HG03378 (cell line): ENCODE measurements around the gene CHD8.

Experiments
- ATAC-seq: cut with Tn5 transposase; IDR thresholded peaks from one replicate; pipeline ENCODE4 v1.9.1; 2021; ENCODE audit warnings: mild to moderate bottlenecking, moderate library complexity; ENCODE audit not compliant: unreplicated experiment

Gene CHD8

DNA sequence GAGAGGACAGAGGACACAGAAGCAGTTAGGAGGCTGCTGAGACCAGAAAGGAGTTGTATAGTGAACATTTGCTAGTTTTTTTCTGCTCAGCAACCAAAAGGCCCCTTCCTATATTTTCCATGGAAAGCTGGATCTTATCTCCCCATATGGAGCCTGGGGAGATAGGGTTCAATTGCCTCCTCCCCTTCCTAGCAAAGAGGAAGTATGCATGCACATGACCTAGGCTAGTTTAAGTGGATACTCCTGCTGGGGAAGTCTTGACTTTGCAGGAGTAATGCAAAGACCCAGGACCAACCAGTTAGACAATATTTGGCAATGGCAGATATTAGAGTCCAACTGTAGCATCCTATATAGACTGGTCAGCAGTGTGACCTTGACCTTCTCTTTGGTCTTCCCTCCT, 15.1 kb downstream of the CHD8 start:
- no peak for ATAC-seq

DNA sequence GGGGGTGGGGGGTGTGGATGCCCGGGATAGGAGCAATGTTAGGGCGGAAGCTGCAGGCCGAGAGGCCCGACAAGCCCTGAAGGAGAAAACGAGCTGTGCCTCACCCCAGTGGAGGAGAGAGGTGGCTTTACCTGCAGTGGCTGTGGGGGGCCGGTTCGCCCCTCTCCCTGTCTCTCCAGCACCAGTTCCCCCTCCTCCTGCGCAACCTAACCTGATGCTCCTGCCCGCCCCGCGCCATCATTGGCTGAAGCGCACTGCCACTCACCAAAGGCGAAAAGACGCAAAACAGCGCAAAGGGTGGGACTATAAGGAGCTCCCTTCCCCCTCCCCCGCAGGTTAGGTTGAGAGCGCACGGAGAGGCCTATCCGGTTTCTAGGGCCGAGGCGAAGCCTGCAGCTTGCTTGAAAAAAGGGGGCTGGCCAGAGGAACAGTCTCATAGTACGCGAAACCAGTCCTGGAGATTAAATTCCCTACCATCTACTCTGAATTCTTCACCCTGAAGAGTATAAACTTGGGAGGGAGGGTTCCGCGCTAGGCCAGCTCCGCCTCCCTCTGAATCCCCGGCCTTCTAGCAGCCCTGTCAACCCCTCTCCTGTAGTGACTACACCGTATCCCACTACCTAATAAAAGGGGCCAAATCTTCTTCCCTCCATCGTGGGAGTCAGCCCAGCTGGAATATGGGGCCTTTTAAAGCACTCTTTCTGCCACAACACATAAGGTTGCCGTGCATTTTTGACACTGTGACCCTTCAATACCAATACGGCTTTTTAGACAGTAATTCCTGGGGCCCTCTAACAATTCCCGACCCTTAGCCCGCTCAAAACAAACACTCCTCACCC, 18.6 kb downstream of the CHD8 start:
- peak; percentile 97 for ATAC-seq

DNA sequence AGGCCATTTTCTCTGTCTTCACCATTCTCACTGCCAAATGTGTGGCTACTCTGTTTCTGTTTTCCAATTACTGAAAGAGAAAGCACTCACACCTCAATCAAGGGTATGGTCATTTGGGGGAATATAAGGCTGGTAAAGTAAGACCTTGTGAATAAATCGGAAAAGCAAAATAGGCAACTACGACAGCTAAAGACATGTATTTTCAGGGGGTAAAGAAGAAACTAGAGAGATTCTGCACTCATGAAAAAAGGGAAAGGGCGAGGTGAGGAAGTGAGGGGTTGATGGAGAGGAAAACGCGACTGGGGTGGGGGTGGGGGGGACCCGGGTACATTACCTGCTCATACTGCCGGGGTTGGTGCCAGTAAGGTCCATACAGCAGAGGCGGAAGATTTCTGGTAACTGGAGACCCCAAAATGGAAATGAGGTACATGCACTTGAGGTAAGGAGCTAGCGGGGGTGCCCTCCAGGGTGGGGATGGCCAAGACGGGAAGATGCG, 19.3 kb downstream of the CHD8 start:
- ATAC-seq, result no peak

DNA sequence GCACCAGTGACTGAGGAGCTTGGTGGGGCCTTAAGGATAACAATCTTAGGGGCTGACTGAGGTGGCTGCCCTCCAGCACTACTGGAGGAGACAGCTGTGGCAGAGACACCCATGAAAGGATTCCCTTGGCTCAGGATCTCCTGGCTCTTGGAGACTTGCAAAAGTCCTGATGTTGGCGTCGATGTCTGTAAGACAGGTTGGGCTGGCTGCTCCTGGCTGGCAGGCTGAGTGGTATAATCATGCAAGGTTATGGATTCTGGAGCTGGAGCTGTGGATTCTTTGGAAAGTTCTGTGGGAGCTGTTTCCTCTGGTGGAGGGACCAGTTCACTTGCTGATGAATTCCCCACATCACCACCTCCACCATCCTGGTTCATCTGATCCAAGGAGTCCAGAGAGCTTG, 24.8 kb downstream of the CHD8 start:
- ATAC-seq, result no peak

DNA sequence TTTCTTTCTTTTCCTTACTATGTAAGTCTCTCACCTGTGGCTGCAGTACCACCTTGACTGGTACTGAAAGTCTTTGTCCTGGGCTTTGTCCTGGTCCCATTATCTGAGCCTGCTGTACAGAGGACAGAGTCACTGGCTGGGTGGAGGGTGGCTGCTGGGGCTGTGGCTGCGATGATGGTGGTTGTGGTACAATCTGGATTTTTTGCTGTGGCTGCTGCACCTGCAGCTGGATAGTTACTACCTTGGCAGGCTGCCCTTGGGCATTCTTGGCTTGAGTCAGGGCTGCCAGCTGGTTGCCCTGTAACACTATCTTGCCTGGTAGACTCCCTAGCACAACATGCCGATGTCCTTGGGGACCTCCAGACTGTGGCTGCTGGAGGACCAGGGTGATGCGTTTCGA, 27.0 kb downstream of the CHD8 start:
- no peak for ATAC-seq

DNA sequence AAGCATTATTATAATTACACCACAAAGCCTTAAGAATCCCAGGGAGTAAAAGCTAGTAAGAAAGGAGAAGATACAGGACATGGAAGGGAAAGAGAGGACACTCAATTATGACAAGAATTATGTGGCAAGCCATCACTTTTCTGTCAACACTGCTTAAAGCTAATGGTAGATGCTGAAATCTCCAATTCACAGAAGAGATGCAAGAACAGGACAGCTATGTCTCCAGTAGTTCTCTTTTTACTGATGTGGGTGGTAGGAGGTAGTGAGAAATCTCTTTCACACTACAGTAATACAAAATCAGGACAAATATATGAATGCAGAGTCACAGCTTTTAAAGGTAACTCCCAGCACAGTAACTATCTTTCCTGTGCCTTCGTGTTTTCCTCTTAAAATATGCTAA, 29.2 kb downstream of the CHD8 start:
- no peak for ATAC-seq

DNA sequence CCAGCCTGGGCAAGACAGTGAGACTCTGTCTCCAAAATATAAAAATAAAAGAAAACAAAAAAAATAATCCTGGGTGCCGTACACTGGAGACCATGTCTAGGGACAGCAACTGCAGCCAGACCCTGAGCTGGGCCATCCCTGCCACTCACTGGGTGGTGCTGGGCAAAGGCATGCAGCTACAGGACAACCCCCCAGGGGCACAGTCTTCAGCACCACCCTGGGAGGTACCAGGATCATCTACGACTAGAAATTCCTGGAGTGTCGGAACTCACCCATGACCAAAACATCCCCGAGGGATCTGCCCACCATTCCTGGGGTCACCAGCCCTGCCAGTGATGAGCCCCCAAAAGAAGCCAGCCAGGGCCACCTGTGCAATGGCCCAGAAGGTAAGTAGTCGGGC, 36.4 kb downstream of the CHD8 start:
- ATAC-seq, result no peak

DNA sequence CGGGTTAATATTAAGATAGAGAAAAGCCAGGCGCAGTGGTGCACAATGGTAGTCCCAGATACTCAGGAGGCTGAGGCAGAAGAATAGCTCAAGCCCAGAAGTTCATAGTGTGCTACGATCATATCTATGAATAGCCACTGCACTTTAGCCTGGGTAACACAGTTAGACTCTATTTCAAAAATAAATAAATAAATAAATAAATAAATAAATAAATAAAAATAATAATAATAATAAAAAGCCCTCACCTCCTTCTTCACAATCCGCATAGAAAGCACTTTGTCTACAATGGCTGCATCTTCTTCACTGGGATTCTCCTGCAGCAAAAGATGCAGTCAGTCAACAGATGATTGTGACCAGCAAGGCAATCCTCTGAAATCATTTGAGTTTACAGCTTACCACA, 40.6 kb downstream of the CHD8 start:
- no peak for ATAC-seq

DNA sequence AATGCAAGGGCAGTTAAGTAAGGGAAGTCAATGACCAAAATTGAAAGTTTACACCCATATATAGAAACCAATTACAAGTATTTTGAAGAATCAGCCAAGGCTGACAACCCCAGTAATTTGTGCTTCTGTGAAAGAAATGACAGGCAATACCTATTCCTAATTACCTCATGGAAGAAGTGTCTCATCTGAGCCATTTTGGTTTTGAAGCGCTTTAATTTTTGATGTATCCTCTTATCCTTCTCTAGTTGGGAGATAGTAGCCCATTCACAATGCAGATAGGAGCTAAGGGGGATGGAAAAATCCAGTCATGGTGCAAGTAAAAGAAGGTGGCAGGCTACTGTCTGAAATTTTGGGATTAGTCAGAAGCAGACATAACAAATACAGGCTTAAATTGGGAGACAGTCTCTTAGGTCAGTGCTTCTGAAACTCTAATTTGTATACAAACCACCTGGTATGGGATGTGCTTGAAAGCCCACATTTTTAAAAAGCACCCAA, 41.7 kb downstream of the CHD8 start:
- no peak for ATAC-seq

DNA sequence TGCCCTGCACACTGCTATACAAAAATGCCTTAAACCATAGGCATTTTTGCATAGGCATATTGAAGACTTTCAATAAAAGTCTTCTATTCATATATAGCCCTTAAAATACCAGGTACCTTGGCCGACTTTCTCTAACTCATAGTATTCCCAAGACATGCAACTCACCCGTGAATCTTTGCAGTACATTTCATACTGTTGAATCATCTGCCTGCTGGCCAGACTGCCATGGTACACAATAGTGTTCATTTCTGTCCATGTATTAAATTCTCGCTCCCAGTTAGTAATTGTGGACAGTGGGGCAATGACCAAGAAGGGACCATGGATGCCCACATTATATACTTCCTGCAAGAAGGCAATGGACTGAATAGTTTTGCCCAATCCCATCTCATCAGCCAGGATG, 47.8 kb downstream of the CHD8 start:
- ATAC-seq, result no peak

DNA sequence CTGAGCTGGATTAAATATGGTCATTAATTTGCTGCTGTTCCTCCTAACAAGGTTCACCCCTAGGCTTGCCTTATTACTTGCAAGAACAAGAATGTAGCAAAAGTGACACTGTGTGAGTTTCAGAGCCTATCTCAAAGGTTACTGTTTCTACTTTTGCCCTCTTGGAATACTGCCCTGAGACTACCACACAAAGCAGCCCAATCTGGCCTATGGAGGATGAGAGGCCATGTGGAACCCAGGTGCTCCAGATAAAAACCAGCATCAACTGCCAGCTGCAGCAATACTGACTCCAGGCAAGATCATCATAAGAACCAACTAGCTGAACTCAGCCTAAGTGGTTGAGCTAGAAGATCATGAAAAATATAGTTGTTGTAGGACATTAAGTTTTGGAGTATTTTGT, 49.7 kb downstream of the CHD8 start:
- no peak for ATAC-seq

DNA sequence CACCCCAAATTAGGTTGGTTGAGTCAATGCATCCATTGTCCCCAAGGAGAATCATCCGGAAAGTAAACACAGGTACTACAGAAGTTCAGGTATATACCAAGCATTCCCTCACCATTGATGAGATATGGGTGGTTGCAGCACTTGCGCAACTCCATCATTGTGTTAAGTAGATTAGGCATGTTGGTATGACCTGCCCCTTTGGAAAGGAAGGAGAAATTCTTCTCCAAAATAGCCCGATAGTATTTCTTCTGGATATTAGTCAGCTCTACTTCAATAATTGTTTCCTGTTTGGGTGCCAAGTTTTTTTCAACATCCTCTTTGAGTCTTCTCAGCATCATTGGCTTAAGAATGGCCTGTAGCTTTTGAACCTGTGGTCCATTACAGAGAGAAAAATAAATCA, 50.8 kb downstream of the CHD8 start:
- ATAC-seq, result no peak

DNA sequence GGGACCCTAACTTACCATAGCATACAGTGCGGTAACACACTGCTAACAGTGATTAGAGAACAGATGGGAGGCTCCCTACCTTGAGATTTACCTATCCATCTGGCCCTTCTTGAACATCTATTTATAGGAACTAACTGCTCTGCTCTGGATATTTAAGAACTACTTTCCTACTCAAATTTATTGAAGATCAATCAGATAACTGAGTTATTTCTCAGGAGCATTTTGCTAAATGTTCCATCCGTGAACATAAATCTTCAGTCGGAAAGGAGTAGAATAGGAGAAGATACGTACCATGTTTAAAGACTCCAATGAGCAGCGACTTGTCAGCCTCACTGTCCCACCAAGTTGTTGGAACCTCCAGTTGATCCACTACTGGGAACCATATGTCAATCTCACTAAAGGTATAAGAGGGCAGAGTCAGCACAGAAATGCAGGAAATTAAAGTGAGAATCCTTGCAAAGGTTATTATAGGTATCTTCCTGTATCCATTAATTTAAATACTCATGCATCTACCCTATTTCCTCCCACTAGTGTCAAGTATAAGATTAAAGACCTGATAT, 56.5 kb downstream of the CHD8 start:
- no peak for ATAC-seq

DNA sequence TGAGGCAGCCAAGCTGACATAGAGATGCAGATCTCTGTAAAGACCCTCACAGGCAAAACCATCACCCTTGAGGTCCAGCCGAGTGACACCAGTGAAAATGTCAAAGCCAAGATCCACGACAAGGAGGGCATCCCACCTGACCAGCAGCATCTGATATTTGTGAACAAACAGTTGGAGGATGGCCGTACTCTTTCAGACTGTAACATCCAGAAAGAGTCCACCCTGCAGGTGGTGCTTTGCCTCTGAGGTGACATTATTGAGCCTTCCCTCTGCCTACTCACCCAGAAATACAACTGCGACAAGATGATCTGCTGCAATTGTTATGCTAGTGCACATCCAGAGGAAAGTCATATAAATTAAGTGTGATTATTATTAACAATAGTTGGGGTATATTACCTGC, 57.0 kb downstream of the CHD8 start:
- ATAC-seq, result no peak

DNA sequence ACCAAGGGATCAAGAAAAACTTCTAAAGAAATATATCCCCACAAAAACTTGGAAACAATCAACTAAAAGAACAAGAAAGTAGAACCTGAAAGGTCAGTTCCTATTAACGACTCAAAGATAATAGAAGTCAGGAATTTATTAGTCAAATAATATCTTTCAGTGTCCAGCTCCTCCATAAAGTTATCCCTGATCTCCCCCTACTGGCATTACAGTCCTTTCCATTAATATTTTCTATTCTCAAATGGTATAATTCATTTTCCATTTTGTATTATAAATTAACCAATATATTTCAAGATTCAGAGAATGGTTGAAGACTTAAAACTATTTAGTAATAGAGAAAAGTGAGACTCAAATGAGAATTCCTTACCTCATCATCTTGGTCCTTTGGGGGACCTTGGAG, 60.5 kb downstream of the CHD8 start:
- no peak for ATAC-seq

DNA sequence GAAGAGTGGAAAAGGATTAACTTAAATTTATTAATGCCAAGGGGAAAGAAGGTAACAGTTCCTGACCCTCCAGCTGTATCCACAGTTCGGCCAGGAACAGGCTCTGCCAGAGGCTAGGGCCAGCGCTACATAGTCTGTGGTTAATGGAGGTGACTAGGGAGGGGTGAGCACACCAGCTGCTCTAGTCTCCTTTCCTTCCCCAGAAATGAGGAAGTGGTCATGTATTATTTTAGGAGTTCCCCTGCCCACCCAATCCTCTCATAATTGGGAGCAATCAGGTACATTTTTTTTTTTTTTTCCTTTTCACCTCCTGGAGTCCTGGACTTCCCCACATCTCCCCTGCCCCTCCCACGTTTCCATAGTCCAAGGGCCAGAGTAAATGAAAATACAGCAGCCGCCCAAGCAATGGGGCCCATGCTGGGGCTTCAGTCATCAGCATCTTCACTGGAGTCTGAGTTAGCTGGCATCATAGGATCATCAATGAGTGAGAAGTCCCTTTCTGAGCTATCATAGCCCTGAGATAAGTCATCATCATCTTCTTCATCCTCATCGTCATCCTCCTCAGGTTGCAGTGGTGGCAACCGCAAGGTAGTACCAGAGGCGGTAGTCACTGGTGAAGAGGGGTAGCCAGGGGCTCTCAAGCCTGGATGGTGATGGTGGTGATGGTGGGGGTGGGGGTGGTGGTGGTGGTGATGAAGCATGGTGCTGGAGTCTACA, 70.6 kb downstream of the CHD8 start:
- no peak for ATAC-seq

DNA sequence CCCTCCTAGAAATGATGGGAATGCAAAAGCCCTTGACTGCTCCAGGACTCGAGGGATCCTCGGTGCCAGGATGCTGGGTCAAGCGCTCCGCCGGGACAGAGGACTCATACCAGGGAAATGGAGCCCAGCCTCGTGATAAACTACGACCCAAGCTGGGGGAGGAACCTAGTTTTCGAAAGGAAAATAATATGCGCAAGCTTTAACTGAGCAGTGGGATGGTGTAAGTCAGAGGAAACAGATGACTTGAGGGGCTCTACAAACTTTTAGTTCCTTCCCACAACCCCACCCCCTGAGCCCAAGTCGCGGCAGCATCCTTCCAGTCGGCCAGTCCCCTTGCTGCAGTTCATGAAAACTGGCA, 71.5 kb downstream of the CHD8 start:
- peak; percentile 33 for ATAC-seq

DNA sequence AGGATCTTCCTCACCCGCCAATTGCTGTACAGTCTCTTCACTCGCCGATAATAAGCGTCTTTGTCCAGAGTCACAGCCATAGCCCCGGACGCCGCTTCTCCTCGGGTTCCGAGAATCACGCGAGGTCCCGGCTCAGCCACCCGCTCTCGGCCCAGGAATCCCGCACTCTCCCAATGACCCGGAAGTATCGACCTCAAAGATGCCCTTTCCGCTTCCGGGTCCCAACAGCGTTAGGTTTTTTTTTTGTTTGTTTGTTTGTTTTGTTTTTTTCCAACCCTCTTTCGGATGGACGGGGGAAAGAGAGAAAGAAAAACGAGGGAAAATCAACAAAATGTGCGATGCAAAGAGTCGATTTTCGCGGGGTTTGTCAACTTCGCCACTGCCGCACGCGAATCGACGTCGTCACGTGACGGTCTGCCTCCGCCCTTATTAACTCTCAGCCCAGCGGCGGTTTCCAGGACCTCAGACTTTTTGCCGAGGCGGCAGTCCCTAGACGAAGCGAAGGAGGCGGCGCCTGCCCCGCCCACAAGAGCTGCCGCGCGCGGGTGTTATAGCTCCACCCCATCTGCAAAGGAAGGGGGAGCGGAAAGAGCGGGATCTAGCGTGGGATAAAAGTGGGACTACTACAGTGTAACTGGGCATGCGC, 72.0 kb downstream of the CHD8 start, which contains the start of gene SUPT16H:
SUPT16H (minus strand) TSS at position 172 of the 646 bp plus-strand sequence; CDS start at position 80, 92 bp downstream.
- peak; percentile 83 for ATAC-seq

DNA sequence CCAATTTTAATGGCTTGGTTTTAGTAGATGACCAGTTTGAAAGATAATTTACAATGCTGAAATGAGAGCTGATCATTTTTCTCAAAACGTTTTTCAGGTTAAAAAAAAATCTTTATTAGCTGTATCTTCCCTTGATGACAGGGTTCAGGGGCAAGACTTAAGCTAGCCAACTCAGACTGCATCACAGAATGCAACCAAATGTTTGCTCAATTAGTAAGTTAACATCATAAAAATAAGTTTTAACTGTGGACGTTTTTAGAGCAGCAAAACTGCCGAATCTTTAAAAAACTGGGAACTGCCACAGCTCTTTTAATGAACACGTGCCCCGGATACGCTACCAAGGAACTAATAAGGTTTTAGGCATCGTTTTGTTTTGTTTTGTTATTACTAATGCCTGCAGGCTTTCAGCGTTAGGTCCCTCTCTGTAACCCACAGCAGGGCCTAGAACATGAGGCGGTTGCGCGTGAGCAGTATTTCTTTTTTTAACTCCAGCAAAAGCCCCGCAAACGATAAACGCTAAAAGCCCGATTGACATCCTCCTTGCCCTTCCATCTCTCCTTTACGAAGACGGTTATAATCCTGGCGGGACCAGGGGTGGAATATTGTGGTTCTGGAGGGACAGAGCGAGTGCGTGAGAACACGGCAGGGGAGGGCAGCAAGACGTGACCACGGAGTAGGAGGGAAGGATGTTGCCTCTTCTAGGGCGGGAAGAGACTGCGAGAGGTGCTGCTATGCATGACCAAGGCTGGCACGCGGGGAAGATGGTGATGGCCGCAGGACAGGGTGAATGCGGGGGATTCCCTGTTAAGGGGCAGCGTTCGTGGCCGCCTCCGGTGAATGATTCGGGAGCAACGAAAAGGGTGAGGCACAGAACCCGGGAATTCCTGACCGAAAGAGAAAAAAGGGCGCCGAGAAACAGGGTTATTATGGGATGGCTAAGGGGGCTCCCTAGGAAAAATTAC, 72.8 kb downstream of the CHD8 start:
- ATAC-seq, result no peak

DNA sequence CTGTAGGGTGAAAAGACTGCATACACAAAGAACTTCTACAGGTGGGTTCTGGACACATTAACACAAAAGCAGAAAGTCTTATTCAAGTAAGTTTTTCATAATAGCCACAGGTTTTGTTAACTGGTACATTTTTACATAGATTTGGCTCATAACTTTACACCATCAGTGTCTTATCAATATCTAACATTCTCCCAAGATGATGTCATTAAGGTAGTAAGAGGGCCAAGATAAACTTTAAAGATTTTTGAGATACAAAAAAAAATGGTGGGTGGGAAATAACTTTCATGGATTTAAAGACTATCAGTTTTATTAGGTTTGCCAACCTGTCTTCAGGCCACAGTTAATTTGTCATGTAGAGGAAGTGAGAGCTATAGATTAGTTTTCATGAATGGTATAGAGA, 73.8 kb downstream of the CHD8 start:
- ATAC-seq, result no peak
